UCSD-AML1 (cell line): ENCODE results near the gene FKBP10.
A peak's percentile ranks its signal among the peaks of the same experiment; 100 is the strongest.
"Not testable (repeated sequence)": the region's sequence is repeated elsewhere in the genome, so short reads cannot be mapped to it uniquely, and the experiment has no call there.

Experiments
- DNase-seq: peaks from one replicate; lab custom pipeline; 2025; ENCODE audit not compliant: unreplicated experiment; lab: John Stamatoyannopoulos, UW

The FKBP10 gene, protein sequence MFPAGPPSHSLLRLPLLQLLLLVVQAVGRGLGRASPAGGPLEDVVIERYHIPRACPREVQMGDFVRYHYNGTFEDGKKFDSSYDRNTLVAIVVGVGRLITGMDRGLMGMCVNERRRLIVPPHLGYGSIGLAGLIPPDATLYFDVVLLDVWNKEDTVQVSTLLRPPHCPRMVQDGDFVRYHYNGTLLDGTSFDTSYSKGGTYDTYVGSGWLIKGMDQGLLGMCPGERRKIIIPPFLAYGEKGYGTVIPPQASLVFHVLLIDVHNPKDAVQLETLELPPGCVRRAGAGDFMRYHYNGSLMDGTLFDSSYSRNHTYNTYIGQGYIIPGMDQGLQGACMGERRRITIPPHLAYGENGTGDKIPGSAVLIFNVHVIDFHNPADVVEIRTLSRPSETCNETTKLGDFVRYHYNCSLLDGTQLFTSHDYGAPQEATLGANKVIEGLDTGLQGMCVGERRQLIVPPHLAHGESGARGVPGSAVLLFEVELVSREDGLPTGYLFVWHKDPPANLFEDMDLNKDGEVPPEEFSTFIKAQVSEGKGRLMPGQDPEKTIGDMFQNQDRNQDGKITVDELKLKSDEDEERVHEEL

DNA sequence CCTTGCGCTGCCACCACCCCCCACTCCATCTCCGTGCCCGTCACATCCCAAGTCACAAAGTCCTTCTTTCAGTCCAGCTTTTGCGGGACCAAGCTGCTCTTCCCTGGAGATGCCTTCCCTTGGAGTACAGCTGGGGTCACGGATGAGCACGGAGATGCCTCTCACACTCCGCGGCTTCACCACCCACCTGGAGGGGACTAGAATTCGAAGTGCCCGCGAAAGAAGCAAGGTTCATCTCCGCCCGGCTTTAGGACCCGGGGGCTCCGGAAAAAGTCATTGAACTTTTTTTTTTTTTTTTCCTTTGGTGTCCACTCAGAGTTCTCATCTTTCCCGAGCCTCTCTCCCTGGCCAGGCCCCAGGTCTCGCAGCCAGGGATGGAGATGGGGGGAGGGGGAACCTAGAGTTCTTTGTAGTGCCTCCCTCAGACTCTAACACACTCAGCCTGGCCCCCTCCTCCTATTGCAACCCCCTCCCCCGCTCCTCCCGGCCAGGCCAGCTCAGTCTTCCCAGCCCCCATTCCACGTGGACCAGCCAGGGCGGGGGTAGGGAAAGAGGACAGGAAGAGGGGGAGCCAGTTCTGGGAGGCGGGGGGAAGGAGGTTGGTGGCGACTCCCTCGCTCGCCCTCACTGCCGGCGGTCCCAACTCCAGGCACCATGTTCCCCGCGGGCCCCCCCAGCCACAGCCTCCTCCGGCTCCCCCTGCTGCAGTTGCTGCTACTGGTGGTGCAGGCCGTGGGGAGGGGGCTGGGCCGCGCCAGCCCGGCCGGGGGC lies at the start of gene FKBP10:
TSS of gene FKBP10 (plus strand) at position 624 of the 771 bp plus-strand sequence. CDS start at position 655, 31 bp downstream.
- DNase-seq = peak; percentile 80

DNA sequence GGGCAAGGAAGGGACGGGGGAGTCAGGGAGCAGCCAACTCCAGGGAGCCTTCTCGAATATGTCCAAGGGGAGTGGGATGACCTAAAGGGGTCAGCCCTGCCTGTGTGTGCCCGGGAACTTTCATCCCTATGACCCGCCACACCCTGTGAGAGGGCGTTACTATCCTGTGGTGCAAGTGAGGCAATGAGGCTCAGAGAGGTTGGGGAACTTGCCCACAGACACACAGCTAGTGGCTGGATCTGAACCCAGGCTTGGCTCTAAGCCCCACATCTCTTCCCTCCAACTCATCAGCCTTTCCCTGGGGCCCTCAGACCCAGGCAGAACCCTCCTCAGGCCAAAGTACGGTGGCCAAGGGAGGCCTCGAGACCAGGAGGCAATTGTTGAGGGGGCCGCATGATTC lies 49.5 kb upstream of the FKBP10 start:
- DNase-seq = no peak

DNA sequence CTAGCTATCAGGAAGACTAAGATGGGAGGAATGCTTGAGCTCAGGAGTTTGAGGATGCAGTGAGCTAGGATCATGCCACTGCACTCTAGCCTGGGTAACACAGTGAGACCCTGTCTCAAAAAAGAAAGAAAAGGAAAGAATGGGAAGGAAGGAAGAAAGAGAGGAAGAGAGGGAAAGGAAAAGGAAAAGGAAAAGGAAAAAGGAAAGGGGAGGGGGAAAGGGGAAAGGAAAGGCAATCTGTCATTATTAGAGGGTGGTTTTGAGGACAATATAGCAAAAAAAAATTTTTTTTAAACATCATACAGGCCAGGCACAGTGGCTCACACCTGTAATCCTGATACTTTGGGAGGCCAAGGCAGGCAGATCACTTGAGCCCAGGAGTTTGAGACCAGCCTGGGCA lies 46.7 kb upstream of the FKBP10 start:
- no peak for DNase-seq

DNA sequence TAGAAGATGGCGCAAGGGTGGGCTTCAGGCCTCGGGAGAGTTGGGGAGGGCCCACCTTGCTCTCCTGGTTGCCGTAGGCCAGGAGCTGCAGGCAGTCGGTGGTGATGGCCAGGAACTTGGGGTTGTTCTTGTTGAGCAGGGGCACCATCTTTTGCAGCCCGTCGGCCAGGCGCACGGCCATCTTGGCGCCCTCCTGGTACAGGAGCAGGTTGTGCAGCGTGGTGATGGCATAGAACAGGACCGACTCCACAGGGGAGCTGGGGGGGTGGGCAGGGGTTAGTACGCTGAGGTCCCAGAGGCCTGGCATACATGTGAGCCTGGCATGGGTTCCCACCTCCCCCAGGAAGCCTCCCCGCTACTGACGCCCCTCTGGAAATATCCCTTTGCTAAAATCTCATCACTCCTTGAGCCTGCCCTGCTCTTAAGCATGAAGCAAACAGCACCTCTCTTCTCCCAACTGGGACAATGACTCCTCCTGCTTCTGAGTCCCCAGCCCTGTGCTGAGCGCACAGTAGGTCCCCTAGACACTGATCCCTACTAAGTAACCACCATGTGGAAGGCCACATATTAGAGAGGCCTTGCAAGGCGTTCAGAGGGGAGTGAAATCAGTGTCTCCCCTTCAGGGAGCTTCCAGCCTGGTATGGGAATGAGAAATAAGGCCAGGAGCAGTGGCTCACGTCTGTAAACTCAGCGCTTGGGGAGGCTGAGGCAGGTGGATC lies 45.3 kb upstream of the FKBP10 start:
- no peak for DNase-seq

DNA sequence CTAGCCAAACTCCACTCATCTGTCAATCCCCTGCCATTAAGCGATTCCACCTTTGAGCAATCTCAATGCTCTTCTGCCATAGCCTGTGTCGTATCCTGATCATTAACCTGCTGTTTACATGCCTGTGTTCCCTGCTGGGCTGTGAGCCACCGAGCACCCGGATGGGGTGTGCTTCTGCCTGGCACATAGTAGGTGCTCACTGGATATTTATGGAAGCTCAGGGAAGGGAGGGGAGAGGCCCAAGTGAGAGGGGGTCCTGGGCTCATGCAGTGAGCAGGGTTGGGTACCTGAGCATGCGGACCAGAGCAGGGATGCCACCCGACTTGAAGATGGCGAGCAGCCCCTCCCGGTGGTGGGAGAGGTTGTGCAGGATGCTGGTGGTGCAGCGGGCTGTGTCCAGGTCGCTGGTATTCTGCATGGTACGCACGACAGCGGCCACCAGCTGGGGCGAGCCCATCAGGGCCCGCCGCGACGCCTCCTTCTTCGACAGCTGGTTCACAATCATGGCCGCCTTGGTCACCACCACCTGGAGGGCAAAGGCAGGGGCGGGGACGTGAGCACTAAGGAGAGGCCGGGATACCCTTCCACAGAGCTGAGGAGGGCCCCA lies 44.0 kb upstream of the FKBP10 start:
- no peak for DNase-seq

DNA sequence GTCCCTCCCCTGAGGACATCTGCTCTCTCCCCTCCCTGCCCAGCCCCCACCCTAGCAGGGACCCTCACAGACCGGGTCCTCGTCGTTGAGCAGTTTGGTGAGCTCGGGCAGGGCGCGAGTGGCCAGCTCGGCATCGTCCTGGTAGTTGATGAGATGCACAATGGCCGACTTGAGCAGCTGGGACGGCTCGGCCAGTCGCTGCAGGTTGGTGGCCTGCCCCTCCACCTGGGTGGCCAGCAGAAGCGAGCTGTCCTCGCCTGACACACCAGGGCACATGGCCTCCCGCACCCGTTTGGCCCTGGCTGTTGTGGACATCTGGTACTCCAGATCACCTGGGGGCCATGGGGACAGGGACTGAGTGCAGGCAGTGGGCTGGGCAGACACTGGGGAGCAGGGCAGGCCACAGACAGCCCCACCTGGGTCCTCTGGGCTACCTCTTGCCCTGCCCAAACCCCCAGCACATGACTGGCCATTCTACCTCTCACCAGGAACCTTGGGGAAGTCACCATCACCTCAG lies 43.4 kb upstream of the FKBP10 start:
- no peak for DNase-seq

DNA sequence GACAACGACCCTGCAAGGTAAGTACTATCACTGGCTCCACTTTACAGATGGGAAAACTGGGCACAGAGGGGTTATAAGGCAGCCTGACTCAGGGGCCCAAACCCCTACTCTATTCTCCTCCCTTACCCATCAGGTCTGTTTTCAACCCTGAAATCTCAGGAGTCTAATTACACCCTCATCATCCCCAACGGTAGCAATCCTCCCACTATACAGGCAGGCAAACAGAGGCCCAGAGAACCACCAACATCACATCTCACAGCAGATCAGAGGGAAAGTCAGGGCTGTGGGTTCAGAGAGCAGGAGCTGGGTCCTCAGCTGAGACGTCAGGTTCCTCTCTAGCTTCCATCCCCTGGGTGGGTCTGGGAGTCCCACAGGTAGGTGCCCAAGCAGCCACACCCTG lies 42.8 kb upstream of the FKBP10 start:
- no peak for DNase-seq

DNA sequence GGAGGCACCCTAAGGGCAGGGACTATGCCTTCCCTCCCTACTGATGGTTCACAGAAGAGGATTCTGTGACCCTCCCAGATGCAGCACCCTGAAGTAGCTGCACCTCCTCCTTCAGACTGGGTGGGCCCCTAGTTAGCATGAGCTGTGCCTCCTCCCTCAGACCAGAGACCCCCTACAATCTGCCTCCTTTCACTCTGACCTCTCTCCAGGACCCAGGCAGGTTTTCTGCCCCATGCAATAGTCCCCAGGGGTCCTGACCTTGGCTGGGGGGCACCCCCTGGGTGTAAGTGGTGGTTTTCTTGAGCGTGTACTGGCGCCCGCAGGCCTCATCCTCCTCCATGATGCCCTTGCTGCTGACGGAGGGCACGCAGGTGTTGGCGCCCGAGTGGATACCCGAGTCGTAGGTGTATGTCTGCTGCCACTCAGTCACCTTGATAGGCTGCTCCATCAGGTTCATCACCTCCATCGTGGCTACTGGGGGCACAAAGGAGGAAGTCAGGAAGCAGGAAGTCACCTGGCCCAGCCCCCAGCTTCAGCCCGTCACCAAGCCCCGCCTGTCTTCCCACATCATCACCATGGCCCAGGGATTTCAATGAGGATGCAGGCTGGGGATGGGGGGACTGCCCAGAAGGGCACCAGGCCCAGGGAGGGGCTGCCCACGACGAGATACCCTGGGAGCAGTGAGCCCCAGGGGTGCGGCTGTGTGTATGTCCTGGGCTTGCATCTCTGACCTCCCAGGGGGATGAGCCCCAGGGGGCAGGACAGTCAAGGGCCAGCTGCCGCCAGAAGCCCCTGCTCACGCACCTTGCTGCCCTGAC lies 41.2 kb upstream of the FKBP10 start:
- DNase-seq = no peak

DNA sequence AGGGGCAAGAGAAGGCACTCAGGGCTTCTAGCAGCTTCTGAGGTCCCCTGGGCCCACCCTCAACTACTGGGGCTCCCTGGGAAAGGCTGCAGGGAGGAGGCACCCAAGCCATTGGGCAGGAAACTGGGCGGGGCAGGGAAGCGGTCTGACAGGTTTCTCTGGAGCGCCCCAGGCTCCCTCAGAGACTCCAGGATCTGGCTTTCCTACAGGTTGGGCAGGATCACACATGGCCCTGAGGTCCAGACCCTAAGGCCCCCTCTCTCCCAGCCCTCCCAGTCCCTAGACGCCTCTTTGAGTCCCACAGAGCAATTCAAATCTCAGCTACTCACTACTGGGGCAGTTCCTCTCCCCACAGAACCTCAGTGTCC lies 40.6 kb upstream of the FKBP10 start:
- no peak for DNase-seq

DNA sequence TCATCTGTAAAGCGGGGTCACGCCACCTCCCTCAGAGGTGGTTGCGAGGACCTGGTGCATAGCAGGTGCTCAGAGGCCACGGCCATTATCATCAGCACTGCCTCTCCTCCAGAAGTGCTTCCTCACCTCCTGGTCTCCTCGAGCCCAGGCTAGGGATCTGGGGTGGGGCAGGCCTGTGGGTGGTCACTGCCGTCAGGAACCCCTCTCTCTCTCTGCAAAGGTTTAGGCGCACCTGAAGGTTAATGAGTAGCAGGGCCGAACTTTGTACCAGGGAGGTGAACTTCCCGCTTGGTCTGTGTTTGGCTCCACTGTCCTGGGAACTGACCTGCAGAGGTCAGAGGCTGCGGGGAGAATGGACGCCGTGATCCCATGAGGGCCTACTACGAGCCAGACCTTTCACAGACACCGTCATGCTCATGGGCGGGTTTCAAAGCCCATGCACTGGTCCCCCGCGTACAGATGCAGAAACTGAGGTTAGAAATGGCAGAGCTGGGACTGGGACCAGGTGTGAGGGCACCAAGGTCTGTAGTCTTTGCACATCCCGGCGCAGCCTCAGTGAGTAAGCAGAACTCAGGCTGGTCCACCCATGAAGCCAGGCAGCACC lies 40.1 kb upstream of the FKBP10 start:
- no peak for DNase-seq

DNA sequence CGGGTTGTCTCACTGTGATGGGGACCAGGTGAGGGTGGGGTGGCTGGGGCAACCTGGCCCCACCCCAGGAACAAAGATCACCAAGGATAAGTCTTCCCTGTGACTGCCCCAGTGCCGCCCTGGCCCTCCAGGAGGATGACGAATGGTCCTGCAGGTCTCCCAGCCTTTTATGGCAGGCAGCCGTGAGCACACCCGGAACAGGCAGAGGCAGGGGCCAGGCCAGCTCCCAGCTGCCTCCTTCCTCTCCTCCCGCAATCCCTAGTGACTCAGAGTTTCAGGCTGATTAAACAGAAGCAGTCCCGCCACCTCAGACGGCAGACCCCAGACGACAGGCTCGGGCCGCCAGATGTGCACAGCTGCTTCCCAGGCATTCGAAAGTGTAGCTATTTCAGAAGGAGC lies 39.6 kb upstream of the FKBP10 start:
- DNase-seq = no peak

DNA sequence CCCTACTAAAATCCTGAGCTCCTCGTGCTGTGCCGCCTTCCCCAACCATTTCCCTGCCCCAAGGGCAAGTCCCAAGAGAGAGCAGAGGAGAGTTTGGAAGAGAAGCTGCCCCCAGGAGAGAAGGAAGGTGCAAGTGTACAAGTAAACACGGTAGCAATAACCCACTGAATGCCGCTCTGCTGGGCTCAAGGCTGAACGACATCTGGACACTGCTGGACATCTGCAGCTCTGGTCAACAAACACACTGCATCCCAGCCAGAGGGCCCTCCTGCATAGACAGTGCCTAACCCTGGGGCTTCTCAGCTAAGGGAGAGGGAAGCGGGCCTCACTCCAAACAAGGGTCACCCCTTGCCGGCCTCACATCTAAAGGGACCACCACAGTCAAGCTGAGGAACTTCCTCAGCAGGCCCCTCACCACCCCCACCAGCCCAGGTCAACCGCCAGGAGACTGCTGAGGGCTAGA lies 39.0 kb upstream of the FKBP10 start:
- DNase-seq = no peak

DNA sequence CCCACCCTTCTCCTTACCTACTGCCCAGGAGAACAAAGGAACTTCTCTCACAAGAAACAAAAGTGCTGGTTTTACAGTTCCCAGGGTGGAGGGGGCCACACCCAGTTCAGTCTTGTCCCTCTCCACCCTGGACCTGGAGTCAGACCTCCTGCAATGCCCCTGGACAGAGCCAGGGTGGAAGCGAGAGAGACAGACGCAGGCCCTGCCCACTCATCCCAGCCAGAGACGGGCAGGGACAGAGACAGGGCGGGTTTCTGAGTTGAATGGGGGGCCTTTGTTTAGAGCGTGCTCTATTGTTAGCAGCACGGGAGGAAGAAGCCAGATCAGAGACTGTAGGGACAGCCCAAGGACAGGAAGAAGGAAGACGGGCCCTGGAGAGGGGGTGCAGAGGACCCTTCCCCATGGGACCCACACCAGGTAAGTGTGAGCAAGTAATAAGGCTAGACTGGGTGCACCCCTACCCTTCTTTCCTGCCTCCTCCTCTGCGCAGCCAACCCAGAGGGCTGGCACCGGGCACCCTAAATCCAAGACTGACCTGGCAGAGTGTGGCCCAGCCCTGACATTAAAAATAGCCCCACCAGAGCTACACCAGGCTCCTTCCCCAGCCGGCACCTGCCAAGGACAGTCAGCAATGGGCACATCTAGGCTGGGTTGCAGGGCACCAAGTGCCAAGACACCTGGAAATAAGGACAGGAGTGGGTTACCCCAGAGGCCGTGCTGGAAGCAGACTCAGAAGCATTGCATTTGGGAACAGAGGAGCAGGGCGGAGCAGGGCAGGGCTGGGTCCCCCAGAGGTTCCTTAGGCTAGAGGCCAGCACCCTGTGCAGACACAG lies 37.2 kb upstream of the FKBP10 start:
- no peak for DNase-seq

DNA sequence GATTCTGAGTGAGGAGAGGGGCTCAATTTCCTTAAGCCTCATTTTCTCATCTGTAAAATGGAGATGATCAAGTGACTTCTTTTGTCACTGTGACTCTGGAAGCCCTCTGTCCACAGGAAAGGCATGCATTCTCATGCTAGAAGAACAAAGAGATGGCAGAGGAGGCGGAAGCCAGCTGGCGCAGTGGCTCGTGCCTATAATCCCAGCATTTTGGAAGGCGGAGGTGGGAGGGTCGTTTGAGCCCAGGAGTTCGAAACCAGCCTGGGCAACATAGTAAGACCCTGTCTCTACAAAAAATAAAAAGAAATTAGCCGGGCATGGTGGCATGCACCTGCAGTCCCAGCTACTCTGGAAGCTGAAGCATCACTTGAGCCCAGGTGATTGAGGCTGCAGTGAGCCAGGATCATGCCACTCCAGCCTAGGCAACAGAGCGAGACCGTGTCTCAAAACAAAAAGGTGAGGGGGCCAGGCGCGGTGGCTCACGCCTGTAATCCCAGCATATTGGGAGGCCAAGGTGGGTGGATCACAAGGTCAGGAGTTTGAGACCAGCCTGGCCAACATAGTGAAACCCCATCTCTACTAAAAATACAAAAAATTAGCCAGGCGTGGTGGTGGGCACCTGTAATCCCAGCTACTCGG lies 36.4 kb upstream of the FKBP10 start:
- DNase-seq = not testable (repeated sequence)

DNA sequence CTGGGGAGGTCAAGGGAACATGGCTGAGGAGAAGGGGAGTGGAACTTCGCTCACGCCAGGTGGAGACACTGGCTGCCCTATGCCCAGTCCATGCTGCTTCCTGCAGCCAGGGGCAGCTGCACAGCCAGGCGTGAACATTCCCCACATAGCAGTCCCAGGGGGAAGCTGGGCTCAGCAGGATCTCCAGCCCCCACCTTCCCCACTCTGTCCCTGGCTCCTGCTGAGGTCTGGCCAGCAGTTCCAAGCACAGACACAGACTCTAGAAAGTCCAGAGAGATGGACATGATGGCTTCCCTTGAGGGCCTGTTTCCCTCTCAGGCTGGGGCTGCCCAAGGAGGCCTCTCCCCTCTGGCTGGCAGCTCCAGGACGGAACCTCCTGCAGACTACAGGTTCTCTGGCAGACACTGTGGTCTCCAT lies 35.6 kb upstream of the FKBP10 start:
- no peak for DNase-seq

DNA sequence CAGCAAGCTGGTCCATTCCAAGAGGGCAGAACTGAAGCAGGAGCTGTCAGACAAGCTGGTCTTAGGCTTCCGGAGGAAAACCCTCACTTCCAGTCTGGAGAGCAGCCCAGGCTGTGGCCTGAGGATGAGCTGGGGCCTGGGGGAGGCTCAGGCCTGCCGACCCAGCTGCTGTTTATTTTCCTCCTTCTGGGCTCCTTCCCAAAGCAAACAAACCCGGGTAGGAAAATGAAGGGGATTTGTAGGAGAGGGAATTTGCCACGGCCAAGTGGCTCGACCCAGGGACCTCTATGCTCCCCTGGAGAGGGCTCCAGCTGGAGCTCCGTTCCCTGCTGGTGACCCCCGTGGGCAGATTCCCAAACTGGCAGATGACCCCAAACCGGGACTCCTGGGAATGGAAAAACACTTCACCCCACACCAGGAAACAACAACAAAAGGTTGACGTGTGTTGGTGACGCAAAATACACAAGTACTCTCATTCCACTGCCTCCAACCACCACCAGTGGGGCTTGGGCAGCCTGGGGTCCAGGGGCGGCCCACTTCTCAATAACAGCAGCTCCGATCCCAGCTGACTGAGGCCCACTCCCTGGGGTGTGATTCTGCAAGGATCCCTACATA lies 35.1 kb upstream of the FKBP10 start:
- peak; percentile 80 for DNase-seq

DNA sequence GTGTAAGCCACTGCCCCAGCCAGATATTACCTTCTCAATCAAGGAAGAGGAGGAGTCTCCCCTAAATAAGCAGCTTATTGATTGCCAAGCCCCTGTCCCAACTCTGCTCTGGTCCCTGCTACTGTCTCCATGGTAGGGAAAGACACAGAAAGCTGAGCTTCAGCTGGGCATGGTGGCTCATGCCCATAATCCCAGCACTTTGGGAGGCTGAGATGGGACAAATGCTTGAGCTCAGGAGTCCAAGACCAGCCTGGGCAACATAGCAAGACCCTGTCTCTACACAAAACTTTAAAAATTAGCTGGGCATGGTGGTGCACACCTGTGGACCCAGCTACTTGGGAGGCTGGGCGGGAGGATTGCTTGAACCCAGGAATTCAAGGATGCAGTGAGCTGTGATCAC lies 32.9 kb upstream of the FKBP10 start:
- no peak for DNase-seq
